Ishikawa (cell line): ENCODE measurements around the gene SLC36A3.

ENCODE experiments used
- CEBPB ChIP-seq: IDR thresholded peaks from 2 replicates; pipeline ENCODE4 v1.6.1; 2012
- CREB1 ChIP-seq: IDR thresholded peaks from 2 replicates; pipeline ENCODE4 v1.6.1; 2012; ENCODE audit warnings: low read depth
- EGR1 ChIP-seq: IDR thresholded peaks from 2 replicates; pipeline ENCODE4 v1.6.1; 2012
- EP300 ChIP-seq: IDR thresholded peaks from 2 replicates; pipeline ENCODE4 v1.6.1; 2012; ENCODE audit warnings: borderline replicate concordance
- FOXM1 ChIP-seq: IDR thresholded peaks from 2 replicates; pipeline ENCODE4 v1.6.1; 2012; ENCODE audit warnings: low read depth, borderline replicate concordance
- NFIC ChIP-seq: IDR thresholded peaks from 2 replicates; pipeline ENCODE4 v1.6.1; 2012
- RAD21 ChIP-seq: IDR thresholded peaks from 2 replicates; pipeline ENCODE4 v1.6.1; 2012; ENCODE audit warnings: low read depth
- TAF1 ChIP-seq: IDR thresholded peaks from 2 replicates; pipeline ENCODE4 v1.6.1; 2012; ENCODE audit warnings: low read depth, mild to moderate bottlenecking
- TCF12 ChIP-seq: IDR thresholded peaks from 2 replicates; pipeline ENCODE4 v1.6.1; 2012; ENCODE audit warnings: low read depth
- TEAD4 ChIP-seq: IDR thresholded peaks from 2 replicates; pipeline ENCODE4 v1.6.1; 2012
- YY1 ChIP-seq: IDR thresholded peaks from 2 replicates; pipeline ENCODE4 v1.6.1; 2012; ENCODE audit warnings: low read depth
- ZBTB7A ChIP-seq: IDR thresholded peaks from 2 replicates; pipeline ENCODE4 v1.6.1; 2012; ENCODE audit warnings: low read depth
- TF ChIP-seq, protein P1 (sequence below): IDR thresholded peaks from 2 replicates; pipeline ENCODE4 v1.6.1; 2012; ENCODE audit warnings: low read depth, mild to moderate bottlenecking
- TF ChIP-seq, protein P2 (sequence below): IDR thresholded peaks from 2 replicates; pipeline ENCODE4 v1.6.1; 2012
- TF ChIP-seq, protein P3 (sequence below): IDR thresholded peaks from 2 replicates; pipeline ENCODE4 v1.6.1; 2012

Gene SLC36A3

DNA sequence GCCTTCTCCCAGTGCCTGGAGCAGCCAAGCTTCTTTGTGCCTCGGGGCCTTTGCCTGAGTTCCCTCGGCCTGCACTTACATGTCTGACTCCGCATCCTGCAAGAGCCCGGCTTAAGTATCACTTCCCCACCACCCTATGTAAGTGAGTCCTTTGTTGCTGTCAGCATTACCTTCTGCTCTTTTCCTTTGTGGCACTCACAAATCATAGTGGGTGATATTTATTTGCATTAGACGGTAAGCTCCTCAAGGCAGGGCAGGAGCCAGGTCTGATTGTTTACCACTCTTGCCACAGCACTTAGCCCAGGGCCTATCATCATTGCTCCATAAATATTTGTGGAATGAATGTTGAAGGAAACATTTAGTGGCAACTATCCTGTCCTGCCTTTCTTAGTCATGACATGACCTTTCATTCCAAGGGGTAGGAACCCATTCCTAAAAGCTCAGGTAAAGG lies 45.8 kb downstream of the SLC36A3 start:
- TF ChIP-seq ZBTB7A, result no peak
- TF ChIP-seq CREB1, result no peak
- TF ChIP-seq NFIC, result no peak
- TF ChIP-seq TAF1, result no peak
- TF ChIP-seq, protein P1, sequence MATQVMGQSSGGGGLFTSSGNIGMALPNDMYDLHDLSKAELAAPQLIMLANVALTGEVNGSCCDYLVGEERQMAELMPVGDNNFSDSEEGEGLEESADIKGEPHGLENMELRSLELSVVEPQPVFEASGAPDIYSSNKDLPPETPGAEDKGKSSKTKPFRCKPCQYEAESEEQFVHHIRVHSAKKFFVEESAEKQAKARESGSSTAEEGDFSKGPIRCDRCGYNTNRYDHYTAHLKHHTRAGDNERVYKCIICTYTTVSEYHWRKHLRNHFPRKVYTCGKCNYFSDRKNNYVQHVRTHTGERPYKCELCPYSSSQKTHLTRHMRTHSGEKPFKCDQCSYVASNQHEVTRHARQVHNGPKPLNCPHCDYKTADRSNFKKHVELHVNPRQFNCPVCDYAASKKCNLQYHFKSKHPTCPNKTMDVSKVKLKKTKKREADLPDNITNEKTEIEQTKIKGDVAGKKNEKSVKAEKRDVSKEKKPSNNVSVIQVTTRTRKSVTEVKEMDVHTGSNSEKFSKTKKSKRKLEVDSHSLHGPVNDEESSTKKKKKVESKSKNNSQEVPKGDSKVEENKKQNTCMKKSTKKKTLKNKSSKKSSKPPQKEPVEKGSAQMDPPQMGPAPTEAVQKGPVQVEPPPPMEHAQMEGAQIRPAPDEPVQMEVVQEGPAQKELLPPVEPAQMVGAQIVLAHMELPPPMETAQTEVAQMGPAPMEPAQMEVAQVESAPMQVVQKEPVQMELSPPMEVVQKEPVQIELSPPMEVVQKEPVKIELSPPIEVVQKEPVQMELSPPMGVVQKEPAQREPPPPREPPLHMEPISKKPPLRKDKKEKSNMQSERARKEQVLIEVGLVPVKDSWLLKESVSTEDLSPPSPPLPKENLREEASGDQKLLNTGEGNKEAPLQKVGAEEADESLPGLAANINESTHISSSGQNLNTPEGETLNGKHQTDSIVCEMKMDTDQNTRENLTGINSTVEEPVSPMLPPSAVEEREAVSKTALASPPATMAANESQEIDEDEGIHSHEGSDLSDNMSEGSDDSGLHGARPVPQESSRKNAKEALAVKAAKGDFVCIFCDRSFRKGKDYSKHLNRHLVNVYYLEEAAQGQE, result no peak
- TF ChIP-seq TEAD4, result no peak
- TF ChIP-seq, protein P2, sequence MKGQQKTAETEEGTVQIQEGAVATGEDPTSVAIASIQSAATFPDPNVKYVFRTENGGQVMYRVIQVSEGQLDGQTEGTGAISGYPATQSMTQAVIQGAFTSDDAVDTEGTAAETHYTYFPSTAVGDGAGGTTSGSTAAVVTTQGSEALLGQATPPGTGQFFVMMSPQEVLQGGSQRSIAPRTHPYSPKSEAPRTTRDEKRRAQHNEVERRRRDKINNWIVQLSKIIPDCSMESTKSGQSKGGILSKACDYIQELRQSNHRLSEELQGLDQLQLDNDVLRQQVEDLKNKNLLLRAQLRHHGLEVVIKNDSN, result no peak
- no peak for TF ChIP-seq EGR1
- no peak for TF ChIP-seq TCF12

DNA sequence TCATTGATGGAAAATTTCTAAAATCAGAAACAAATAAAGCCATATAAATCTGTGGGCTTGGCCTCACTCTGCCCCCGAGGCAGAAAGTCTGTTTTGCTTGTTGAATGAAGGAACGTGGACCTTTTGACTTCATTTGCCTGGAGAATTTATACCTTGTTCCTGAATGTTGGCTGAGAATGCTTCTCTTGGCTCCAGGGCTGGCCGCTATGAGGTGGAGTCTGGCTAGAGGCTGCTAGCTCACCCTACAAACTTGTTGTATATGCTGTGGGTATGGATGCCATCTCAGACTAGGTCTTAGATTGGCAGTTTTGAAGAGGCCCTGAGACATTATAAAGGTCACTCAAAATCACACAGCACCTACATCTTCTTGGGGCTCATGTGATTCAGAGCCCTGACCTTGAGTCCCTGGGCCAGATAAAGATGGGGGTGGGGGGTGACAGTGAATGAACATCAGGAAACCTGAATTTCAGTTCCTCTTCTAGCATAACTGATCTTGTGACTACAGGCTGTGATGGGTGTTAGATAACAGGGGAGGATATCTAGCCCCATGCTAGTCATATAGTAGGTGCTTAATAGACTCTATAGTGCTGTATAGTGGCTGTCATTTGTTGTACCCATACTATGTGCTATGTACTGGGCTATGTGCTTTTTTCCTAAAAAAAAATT lies 47.8 kb downstream of the SLC36A3 start:
- TF ChIP-seq, protein P1, result no peak
- no peak for TF ChIP-seq EP300
- TF ChIP-seq TEAD4, result no peak
- no peak for TF ChIP-seq CREB1
- TF ChIP-seq RAD21, result no peak
- no peak for TF ChIP-seq EGR1
- no peak for TF ChIP-seq YY1
- no peak for TF ChIP-seq TAF1
- TF ChIP-seq CEBPB, result no peak
- TF ChIP-seq NFIC, result no peak
- no peak for TF ChIP-seq FOXM1
- no peak for TF ChIP-seq ZBTB7A
- TF ChIP-seq, protein P2, result no peak

DNA sequence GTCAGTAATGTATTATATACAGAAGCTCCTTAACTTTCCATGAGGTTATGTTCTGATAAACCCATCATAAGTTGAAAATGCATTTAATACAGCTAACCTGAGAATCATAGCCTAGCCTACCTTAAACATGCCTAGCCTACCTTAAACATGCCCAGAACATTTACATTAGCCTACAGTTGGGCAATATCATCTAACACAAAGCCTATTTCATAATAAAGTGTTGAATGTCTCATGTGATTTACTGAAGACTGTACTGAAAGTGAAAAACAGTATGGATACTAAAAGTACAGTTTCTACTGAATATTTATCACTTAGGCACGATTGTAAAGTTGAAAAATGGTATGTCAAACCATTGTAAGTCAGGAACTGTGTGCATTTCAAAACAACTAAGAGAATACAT lies 49.0 kb downstream of the SLC36A3 start:
- TF ChIP-seq ZBTB7A (no peak), FOXM1 (no peak), NFIC (no peak), TCF12 (no peak), TAF1 (no peak), RAD21 (no peak), EP300 (no peak), CEBPB (no peak), YY1 (no peak), CREB1 (no peak), TEAD4 (no peak), EGR1 (no peak)
- TF ChIP-seq, protein P2, result no peak
- TF ChIP-seq, protein P3, sequence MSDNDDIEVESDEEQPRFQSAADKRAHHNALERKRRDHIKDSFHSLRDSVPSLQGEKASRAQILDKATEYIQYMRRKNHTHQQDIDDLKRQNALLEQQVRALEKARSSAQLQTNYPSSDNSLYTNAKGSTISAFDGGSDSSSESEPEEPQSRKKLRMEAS, result no peak
- TF ChIP-seq, protein P1, result no peak

DNA sequence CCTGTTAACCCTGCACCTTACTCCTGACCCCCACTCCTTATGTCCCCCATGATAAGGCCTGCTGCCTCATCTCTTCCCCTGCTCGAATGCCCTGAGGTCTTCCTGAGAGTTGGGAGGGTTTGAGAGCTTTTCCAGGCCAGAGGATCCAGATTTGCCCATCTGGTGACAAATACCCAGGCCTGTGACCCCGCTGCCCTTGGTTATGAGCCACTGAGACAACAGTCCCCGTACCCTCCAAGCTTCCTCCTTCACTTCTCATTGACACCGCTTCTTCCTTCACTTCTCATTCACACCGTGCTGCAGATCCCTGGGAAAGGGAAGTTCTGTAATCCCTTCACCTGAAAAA lies 50.0 kb downstream of the SLC36A3 start:
- TF ChIP-seq, protein P1, result no peak
- TF ChIP-seq, protein P2, result no peak
- TF ChIP-seq NFIC (no peak), TEAD4 (no peak), FOXM1 (no peak)
- TF ChIP-seq, protein P3, result no peak
